ENCODE results near the gene CDC20. TPM values are rescaled to one million over a fixed set of nuclear protein-coding genes. Genes with fewer than 3 reads are reported as not detected.
A peak's percentile ranks its signal among the peaks of the same experiment; 100 is the strongest.

Gene CDC20
- polyA plus RNA-seq, 3 donors: 0.08 to 0.10 TPM; not detected in 1

DNA sequence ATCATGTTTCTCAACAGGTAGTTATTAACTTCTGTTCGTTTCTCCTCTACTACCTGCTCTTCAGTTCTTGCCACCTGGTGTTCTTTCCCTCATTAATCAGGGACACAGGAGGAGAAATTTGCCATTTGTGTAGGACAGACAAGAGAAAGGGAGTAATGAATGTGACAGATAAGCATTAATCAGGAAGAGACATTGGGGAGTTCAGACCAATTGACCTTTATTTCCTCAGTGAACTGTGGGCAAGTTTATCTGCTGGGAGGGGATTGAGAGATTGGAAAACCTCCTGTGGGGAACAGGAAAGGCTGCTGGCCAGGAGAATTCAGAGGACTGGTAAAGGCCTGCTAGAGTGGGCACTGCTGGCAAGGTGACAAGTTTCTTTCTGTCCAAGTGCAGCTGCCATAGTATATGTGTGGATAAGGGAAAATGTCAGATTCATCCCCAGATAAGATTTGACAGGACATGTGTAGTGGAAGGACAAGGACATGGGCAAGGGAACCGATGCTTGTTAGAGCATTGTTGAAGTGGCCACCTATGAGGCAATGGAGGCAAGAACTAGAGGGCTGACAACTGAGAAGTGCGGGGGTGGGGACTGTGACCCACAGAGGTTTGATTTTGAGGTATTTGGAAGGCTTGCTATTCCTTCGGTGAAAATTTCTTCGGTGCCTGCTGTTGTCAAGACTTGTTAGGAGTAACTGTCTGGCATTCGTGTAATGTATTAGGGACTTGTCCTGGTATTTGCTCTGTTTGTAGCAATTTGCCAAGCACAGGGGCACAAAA, 43.5 kb downstream of the CDC20 start:
- Histone ChIP-seq H3K27me3 (ENCODE audit: control insufficient read depth in 2 of 2, insufficient read depth in 2 of 2, low read length in 2 of 2) (no peaks in the 10 kb centered on the region), H4K20me1 (ENCODE audit: insufficient read depth, low read length) (peaks cover 13% of the 10 kb centered on the region), H3K27ac (ENCODE audit: low read depth in 1 of 2, low read length in 2 of 2) (no peak overlapping the region), H3K4me2 (replicated peaks; ENCODE audit: extremely low read depth, low read length, poor library complexity, severe bottlenecking) (no peak overlapping the region), H3K79me2 (ENCODE audit: insufficient read depth, low read length) (peaks cover 12% of the 10 kb centered on the region), H3K36me3 (replicated peaks in 1 of 2; ENCODE audit: control insufficient read depth in 1 of 2, insufficient read depth in 2 of 2, low read length in 2 of 2) (peaks cover 45 to 55% of the 10 kb centered on the region in 2 donors), H3K4me1 (ENCODE audit: control insufficient read depth in 1 of 2, insufficient read depth in 2 of 2, low read length in 2 of 2) (no peaks in the 10 kb centered on the region), H3K9ac (ENCODE audit: insufficient read depth, low read length, poor library complexity, severe bottlenecking) (no peak overlapping the region), H2AFZ (ENCODE audit: insufficient read depth, low read depth, low read length, poor library complexity, severe bottlenecking) (no peak overlapping the region), H3K9me3 (replicated peaks in 1 of 2; ENCODE audit: control insufficient read depth in 1 of 2, insufficient read depth in 1 of 2, low read length in 2 of 2) (peaks cover 0 to 4% of the 10 kb centered on the region in 2 donors), H3K4me3 (replicated peaks in 1 of 3; ENCODE audit: low read depth in 2 of 3, low read length in 3 of 3) (no peak overlapping the region)
- 97% methylated on average over 5 of the region's 6 CpGs for WGBS (ENCODE audit: insufficient coverage)
- Mint-ChIP-seq H3K36me3 (peaks cover 45 to 74% of the 10 kb centered on the region in 2 donors), H3K4me3 (no peak overlapping the region), H3K27ac (peak overlapping the region in 4 of 7 donors; percentile 2 to 51 (median 12)), H3K9me3 (peaks cover 0 to 11% (median 2%) of the 10 kb centered on the region in 7 donors), H3K4me1 (peaks cover 6% of the 10 kb centered on the region), H3K27me3 (ENCODE audit: low read depth in 3 of 3) (peaks cover 0 to 1% (median 0%) of the 10 kb centered on the region in 3 donors)
- TF ChIP-seq, protein P1, sequence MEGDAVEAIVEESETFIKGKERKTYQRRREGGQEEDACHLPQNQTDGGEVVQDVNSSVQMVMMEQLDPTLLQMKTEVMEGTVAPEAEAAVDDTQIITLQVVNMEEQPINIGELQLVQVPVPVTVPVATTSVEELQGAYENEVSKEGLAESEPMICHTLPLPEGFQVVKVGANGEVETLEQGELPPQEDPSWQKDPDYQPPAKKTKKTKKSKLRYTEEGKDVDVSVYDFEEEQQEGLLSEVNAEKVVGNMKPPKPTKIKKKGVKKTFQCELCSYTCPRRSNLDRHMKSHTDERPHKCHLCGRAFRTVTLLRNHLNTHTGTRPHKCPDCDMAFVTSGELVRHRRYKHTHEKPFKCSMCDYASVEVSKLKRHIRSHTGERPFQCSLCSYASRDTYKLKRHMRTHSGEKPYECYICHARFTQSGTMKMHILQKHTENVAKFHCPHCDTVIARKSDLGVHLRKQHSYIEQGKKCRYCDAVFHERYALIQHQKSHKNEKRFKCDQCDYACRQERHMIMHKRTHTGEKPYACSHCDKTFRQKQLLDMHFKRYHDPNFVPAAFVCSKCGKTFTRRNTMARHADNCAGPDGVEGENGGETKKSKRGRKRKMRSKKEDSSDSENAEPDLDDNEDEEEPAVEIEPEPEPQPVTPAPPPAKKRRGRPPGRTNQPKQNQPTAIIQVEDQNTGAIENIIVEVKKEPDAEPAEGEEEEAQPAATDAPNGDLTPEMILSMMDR (IDR thresholded peaks at IDR 0.05): no peak
- intact Hi-C loops (cut with micrococcal nuclease): no loop called here
- DNase-seq: no peak

DNA sequence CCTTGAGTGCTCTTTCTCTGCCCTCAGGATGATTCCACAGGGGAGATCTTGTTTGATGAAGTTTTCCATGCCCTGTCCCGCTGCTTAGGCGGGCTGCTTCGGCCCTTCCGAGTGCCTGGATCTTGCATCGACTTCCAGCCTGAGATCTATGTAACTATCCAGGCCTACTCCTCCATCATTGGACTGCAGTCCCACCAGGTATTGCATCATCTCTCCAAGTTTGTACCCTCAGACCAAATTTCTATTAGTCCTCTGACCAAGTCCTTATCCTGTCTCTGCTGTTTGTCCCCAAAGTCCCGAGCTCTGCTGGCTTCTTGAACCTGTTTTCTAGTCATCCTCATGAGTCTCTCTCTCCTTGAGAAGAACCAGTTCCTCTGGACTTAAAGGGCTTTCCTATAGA, 45.6 kb downstream of the CDC20 start:
- intact Hi-C loops (cut with micrococcal nuclease): no loop called here
- H3K4me3 Mint-ChIP-seq: no peak overlapping the region
- no peaks in the 10 kb centered on the region for H4K20me1 ChIP-seq (ENCODE audit: insufficient read depth, low read length)
- H3K4me3 ChIP-seq (replicated peaks in 1 of 3; ENCODE audit: low read depth in 2 of 3, low read length in 3 of 3): no peak overlapping the region
- H3K79me2 ChIP-seq (ENCODE audit: insufficient read depth, low read length): peaks cover 7% of the 10 kb centered on the region
- no peaks in the 10 kb centered on the region for H3K9me3 ChIP-seq (replicated peaks in 1 of 2; ENCODE audit: control insufficient read depth in 1 of 2, insufficient read depth in 1 of 2, low read length in 2 of 2)
- 89% methylated on average over 3 of the region's 6 CpGs for whole genome bisulfite sequencing (ENCODE audit: insufficient coverage)
- H3K27ac ChIP-seq (ENCODE audit: low read depth in 1 of 2, low read length in 2 of 2): no peak overlapping the region
- H3K4me1 ChIP-seq (ENCODE audit: control insufficient read depth in 1 of 2, insufficient read depth in 2 of 2, low read length in 2 of 2): no peaks in the 10 kb centered on the region
- H3K27me3 ChIP-seq (ENCODE audit: control insufficient read depth in 2 of 2, insufficient read depth in 2 of 2, low read length in 2 of 2): no peaks in the 10 kb centered on the region
- peaks cover 60 to 76% of the 10 kb centered on the region in 2 donors for H3K36me3 ChIP-seq (replicated peaks in 1 of 2; ENCODE audit: control insufficient read depth in 1 of 2, insufficient read depth in 2 of 2, low read length in 2 of 2)
- no peaks in the 10 kb centered on the region for H3K4me1 Mint-ChIP-seq
- peaks cover 0 to 1% (median 0%) of the 10 kb centered on the region in 3 donors for H3K27me3 Mint-ChIP-seq (ENCODE audit: low read depth in 3 of 3)
- TF ChIP-seq, protein P1 (IDR thresholded peaks at IDR 0.05): no peak
- H3K4me2 ChIP-seq (replicated peaks; ENCODE audit: extremely low read depth, low read length, poor library complexity, severe bottlenecking): no peak overlapping the region
- H3K9ac ChIP-seq (ENCODE audit: insufficient read depth, low read length, poor library complexity, severe bottlenecking): no peak overlapping the region
- DNase-seq: no peak
- no peak overlapping the region for H2AFZ ChIP-seq (ENCODE audit: insufficient read depth, low read depth, low read length, poor library complexity, severe bottlenecking)
- H3K9me3 Mint-ChIP-seq: peaks cover 0 to 2% (median 0%) of the 10 kb centered on the region in 7 donors
- peaks cover 58 to 76% of the 10 kb centered on the region in 2 donors for H3K36me3 Mint-ChIP-seq
- peak overlapping the region in 1 of 7 donors; percentile 42 for H3K27ac Mint-ChIP-seq
